CD14-positive monocyte (primary cell): ENCODE data around the gene ENPP6. TPM values are rescaled to one million over a fixed set of nuclear protein-coding genes. Genes with fewer than 3 reads are reported as not detected.
A peak's percentile ranks its signal among the peaks of the same experiment; 100 is the strongest.

Experiments
- DNase-seq, 3 donors: peaks; one replicate each; pipeline ENCODE4 v3.0.0-alpha.2; 2011 to 2022
- H2AFZ ChIP-seq: 2 replicates; pipeline ENCODE4 v1.6.0; 2012; ENCODE audit warnings: mild to moderate bottlenecking, low read depth, low read length, inconsistent platforms; ENCODE audit not compliant: insufficient read depth, poor library complexity, severe bottlenecking
- H3K27ac ChIP-seq, 2 donors: 1 replicate in 1 of 2; 2 replicates in 1 of 2; pipeline ENCODE4 v1.5.1; 2012 to 2013; ENCODE audit warnings: low read length in 2 of 2, control low read depth in 1 of 2, inconsistent platforms in 1 of 2, low read depth in 1 of 2, mild to moderate bottlenecking in 1 of 2
- H3K27me3 ChIP-seq, 2 donors: one replicate each; pipeline versions ENCODE4 v1.6.0 to v1.6.1; 2011 to 2013; ENCODE audit warnings: low read length in 2 of 2; ENCODE audit not compliant: control insufficient read depth in 2 of 2, insufficient read depth in 2 of 2
- H3K36me3 ChIP-seq, 2 donors: replicated peaks in 1 of 2; 1 replicate in 1 of 2; 2 replicates in 1 of 2; pipeline versions ENCODE4 v1.5.1 to v1.6.1; 2012 to 2013; ENCODE audit warnings: low read length in 2 of 2, control low read depth in 1 of 2, inconsistent platforms in 1 of 2, mild to moderate bottlenecking in 1 of 2; ENCODE audit not compliant: insufficient read depth in 2 of 2, control insufficient read depth in 1 of 2
- H3K4me1 ChIP-seq, 2 donors: 1 replicate in 1 of 2; 2 replicates in 1 of 2; pipeline versions ENCODE4 v1.5.1 to v1.6.1; 2012 to 2013; ENCODE audit warnings: low read length in 2 of 2, control low read depth in 1 of 2, inconsistent platforms in 1 of 2, mild to moderate bottlenecking in 1 of 2, moderate library complexity in 1 of 2; ENCODE audit not compliant: insufficient read depth in 2 of 2, control insufficient read depth in 1 of 2
- H3K4me2 ChIP-seq: replicated peaks from 2 replicates; pipeline ENCODE3; 2012; ENCODE audit warnings: low read length, moderate library complexity, mild to moderate bottlenecking; ENCODE audit not compliant: poor library complexity, severe bottlenecking; ENCODE audit errors: extremely low read depth
- H3K4me3 ChIP-seq, 3 experiments: fragments of 200-600 bp in 1 of 3; sonication (generic) in 1 of 3; replicated peaks in 1 of 3; 1 replicate in 2 of 3; 2 replicates in 1 of 3; pipeline ENCODE4 v1.5.1; 2011 to 2013; ENCODE audit warnings: low read length in 3 of 3, mild to moderate bottlenecking in 3 of 3, control low read depth in 2 of 3, low read depth in 2 of 3, inconsistent platforms in 1 of 3, moderate library complexity in 1 of 3
- H3K79me2 ChIP-seq: 2 replicates; pipeline ENCODE4 v1.6.0; 2012; ENCODE audit warnings: mild to moderate bottlenecking, control low read depth, inconsistent platforms, low read length, moderate library complexity; ENCODE audit not compliant: insufficient read depth
- H3K9ac ChIP-seq: 2 replicates; pipeline ENCODE4 v1.6.0; 2017; ENCODE audit warnings: low read length, mild to moderate bottlenecking; ENCODE audit not compliant: insufficient read depth, poor library complexity, severe bottlenecking
- H3K9me3 ChIP-seq, 2 donors: replicated peaks in 1 of 2; 1 replicate in 1 of 2; 2 replicates in 1 of 2; pipeline versions ENCODE4 v1.5.1 to v1.6.1; 2012 to 2013; ENCODE audit warnings: low read length in 2 of 2, control low read depth in 1 of 2; ENCODE audit not compliant: control insufficient read depth in 1 of 2, insufficient read depth in 1 of 2
- H4K20me1 ChIP-seq: 2 replicates; pipeline ENCODE4 v1.6.0; 2012; ENCODE audit warnings: mild to moderate bottlenecking, low read length, control low read depth, moderate library complexity; ENCODE audit not compliant: insufficient read depth
- H3K27ac Mint-ChIP-seq, 7 donors: one replicate each; pipeline ENCODE4 v1.8.0; 2020; ENCODE audit warnings: mild to moderate bottlenecking in 7 of 7, mixed read lengths in 7 of 7, moderate library complexity in 6 of 7, inconsistent platforms in 2 of 7
- H3K27me3 Mint-ChIP-seq, 3 donors: one replicate each; pipeline ENCODE4 v1.8.0; 2021 to 2022; ENCODE audit warnings: low read depth in 3 of 3, mild to moderate bottlenecking in 3 of 3, mixed read lengths in 3 of 3, moderate library complexity in 3 of 3, inconsistent platforms in 1 of 3
- H3K36me3 Mint-ChIP-seq, 2 donors: one replicate each; pipeline ENCODE4 v1.8.0; 2020; ENCODE audit warnings: mixed read lengths in 2 of 2, inconsistent platforms in 1 of 2, mild to moderate bottlenecking in 1 of 2
- H3K4me1 Mint-ChIP-seq: one replicate; pipeline ENCODE4 v1.8.0; 2020; ENCODE audit warnings: mild to moderate bottlenecking, mixed read lengths
- H3K4me3 Mint-ChIP-seq, 2 donors: one replicate each; pipeline ENCODE4 v1.8.0; 2020; ENCODE audit warnings: mild to moderate bottlenecking in 2 of 2, mixed read lengths in 2 of 2, moderate library complexity in 1 of 2
- H3K9me3 Mint-ChIP-seq, 7 donors: one replicate each; pipeline ENCODE4 v1.8.0; 2020 to 2022; ENCODE audit warnings: mixed read lengths in 7 of 7, mild to moderate bottlenecking in 6 of 7, moderate library complexity in 6 of 7, inconsistent platforms in 2 of 7
- WGBS: methylation state at CpG from one replicate; pipeline ENCODE4 v1.1.5; 2013; ENCODE audit warnings: missing lambda C conversion rate; ENCODE audit not compliant: insufficient coverage; 5-methylcytosine and 5-hydroxymethylcytosine counted together
- intact Hi-C, 2 donors: fragments of 100-400 bp; cut with micrococcal nuclease; formaldehyde crosslinking; loops; one replicate each; pipeline versions ENCODE4 v1.15.0 to v1.15.1; 2023
- polyA plus RNA-seq, 3 donors: library from polyadenylated mRNA; depleted of rRNA in 1 of 3; unstranded in 2 of 3; stranded (reverse) in 1 of 3; fragments of 300-500 nt in 2 of 3; fragments of >200 nt in 1 of 3; fragmentation: Illumina TruSeq in 2 of 3; gene quantifications; 1 replicate in 2 of 3; 2 replicates in 1 of 3; pipeline ENCODE4 v1.2.3, GENCODE V29; 2012 to 2021
- TF ChIP-seq, protein P1 (sequence below): fragments of 200-600 bp; IDR thresholded peaks from one replicate; pipeline ENCODE4 v1.8.0; 2022; ENCODE audit warnings: antibody characterized with exemption, mild to moderate bottlenecking

The ENPP6 gene
- polyA plus RNA-seq, 3 donors: 0.05 TPM; not detected in 2

DNA sequence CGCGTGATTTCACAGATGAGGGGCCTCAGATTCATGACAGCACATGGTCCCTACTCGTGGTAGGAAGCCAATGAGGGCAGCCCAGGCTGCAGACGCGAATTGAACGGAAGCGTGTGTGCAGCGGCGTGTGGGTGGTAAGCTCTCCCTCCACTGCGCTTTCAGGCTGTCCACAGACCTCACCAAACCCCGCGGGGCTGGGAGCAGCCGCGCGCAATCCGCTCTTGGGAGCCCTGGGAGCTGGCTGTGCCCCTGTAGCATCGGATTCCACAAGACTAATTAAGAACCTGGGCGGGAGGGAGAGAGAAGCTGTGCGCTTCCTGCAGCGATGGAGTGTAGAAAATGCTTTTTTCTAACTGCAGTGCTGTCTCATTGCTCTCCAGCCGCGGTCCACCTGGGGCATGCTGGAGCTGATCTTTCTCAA lies 177.7 kb downstream of the ENPP6 start:
- intact Hi-C loops: no loop called here
- Mint-ChIP-seq H3K36me3 (no peaks in the 10 kb centered on the region), H3K27ac (peak overlapping the region in 1 of 7 donors; percentile 11), H3K4me3 (peak overlapping the region; percentile 51 to 85), H3K4me1 (peaks cover 10% of the 10 kb centered on the region), H3K27me3 (peaks cover 23 to 39% (median 27%) of the 10 kb centered on the region in 3 donors), H3K9me3 (peaks cover 0 to 5% (median 2%) of the 10 kb centered on the region in 7 donors)
- H3K79me2 ChIP-seq: no peaks in the 10 kb centered on the region
- H3K4me3 ChIP-seq: no peak overlapping the region
- H3K36me3 ChIP-seq: no peaks in the 10 kb centered on the region
- no peaks in the 10 kb centered on the region for H4K20me1 ChIP-seq
- no peak for DNase-seq
- no peaks in the 10 kb centered on the region for H3K9me3 ChIP-seq
- TF ChIP-seq, protein P1, sequence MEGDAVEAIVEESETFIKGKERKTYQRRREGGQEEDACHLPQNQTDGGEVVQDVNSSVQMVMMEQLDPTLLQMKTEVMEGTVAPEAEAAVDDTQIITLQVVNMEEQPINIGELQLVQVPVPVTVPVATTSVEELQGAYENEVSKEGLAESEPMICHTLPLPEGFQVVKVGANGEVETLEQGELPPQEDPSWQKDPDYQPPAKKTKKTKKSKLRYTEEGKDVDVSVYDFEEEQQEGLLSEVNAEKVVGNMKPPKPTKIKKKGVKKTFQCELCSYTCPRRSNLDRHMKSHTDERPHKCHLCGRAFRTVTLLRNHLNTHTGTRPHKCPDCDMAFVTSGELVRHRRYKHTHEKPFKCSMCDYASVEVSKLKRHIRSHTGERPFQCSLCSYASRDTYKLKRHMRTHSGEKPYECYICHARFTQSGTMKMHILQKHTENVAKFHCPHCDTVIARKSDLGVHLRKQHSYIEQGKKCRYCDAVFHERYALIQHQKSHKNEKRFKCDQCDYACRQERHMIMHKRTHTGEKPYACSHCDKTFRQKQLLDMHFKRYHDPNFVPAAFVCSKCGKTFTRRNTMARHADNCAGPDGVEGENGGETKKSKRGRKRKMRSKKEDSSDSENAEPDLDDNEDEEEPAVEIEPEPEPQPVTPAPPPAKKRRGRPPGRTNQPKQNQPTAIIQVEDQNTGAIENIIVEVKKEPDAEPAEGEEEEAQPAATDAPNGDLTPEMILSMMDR: no peak
- peaks cover 10 to 27% of the 10 kb centered on the region in 2 donors for H3K27me3 ChIP-seq
- peak overlapping the region; percentile 20 for H2AFZ ChIP-seq
- peak overlapping the region; percentile 11 for H3K4me2 ChIP-seq
- WGBS: 11% methylated on average over 16 of the region's 22 CpGs
- no peak overlapping the region for H3K9ac ChIP-seq
- H3K4me1 ChIP-seq: peaks cover 0 to 4% of the 10 kb centered on the region in 2 donors
- no peak overlapping the region for H3K27ac ChIP-seq
